Stimulated activated CD8-positive, alpha-beta memory T cell treated with anti-CD3 and anti-CD28 coated beads, Interleukin-12 subunit alpha, Interleukin-12 subunit beta, amount 100 ng/mL, for 24 hours (primary cell): ENCODE results near the gene SCO2.
A peak's percentile ranks its signal among the peaks of the same experiment; 100 is the strongest.
"Not testable (repeated sequence)": the region's sequence is repeated elsewhere in the genome, so short reads cannot be mapped to it uniquely, and the experiment has no call there.

Source experiments
- DNase-seq: peaks from one replicate; pipeline ENCODE4 v3.0.0-alpha.2; 2020; ENCODE audit errors: extremely low read depth

The SCO2 gene

GRCh38 chr22:50550395-50550794 is 25.0 kb upstream of the SCO2 start:
- no peak for DNase-seq

GRCh38 chr22:50548921-50549790 is 23.8 kb upstream of the SCO2 start:
- DNase-seq: no peak

- no peak for DNase-seq
These were observed 22.9 kb upstream of the SCO2 start for GRCh38 chr22:50548040-50548920.

- no peak for DNase-seq
These were observed 22.0 kb upstream of the SCO2 start for GRCh38 chr22:50547263-50547985.

GRCh38 chr22:50546326-50547262 is 21.2 kb upstream of the SCO2 start:
- no peak for DNase-seq

GRCh38 chr22:50545522-50546325 is 20.3 kb upstream of the SCO2 start, which contains the start of gene KLHDC7B:
Gene KLHDC7B, plus strand, starts transcription at chr22:50545899. Its CDS starts 345 bp downstream, at chr22:50546244.
- DNase-seq: no peak

GRCh38 chr22:50544746-50545253 is 19.4 kb upstream of the SCO2 start:
- no peak for DNase-seq

GRCh38 chr22:50544078-50544745 is 18.8 kb upstream of the SCO2 start:
- DNase-seq: peak; percentile 56

GRCh38 chr22:50542416-50542927 is 17.1 kb upstream of the SCO2 start:
- no peak for DNase-seq

- not testable (repeated sequence) for DNase-seq
These were observed 16.2 kb upstream of the SCO2 start for GRCh38 chr22:50541667-50542026.

- no peak for DNase-seq
These were observed 15.0 kb upstream of the SCO2 start for GRCh38 chr22:50540381-50540780.

GRCh38 chr22:50537765-50538164 is 12.4 kb upstream of the SCO2 start:
- DNase-seq: no peak

GRCh38 chr22:50536226-50536625 is 10.8 kb upstream of the SCO2 start:
- no peak for DNase-seq

GRCh38 chr22:50535113-50535512 is 9.7 kb upstream of the SCO2 start:
- DNase-seq: no peak

- DNase-seq: not testable (repeated sequence)
These were observed 8.7 kb upstream of the SCO2 start for GRCh38 chr22:50533856-50534711.

- DNase-seq: no peak
These were observed 7.7 kb upstream of the SCO2 start for GRCh38 chr22:50532824-50533796.
